ENCODE results near the gene NME3.

NME3 gene

DNA sequence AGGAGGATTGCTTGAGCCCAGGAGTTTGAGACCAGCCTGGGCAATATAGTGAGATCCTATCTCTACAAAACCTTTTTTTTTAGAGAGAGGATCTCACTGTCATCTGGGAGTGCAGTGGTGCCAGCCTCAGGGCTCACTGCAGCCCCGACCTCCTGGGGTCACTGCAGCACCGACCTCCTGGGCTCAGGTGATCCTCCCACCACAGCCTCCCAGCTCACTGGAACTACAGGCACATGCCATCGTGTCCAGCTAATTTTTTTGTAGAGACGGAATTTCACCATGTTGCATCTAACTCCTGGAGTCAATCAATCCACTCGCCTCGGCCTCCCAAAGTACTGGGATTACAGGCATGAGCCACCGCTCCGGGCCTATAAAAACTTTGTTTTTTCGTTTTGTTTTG lies 50.0 kb downstream of the NME3 start:
- FAIRE-seq, result no peak

Data from TTC549 (cell line).